NCI-H2196 treated with DMSO at 0.1 percent for 48 hours (cell line): ENCODE data around the gene MAPT.
A peak's percentile ranks its signal among the peaks of the same experiment; 100 is the strongest.
"Not testable (repeated sequence)": the region's sequence is repeated elsewhere in the genome, so short reads cannot be mapped to it uniquely, and the experiment has no call there.

ENCODE experiments used
- DNase-seq: peaks from one replicate; lab custom pipeline; 2025; ENCODE audit not compliant: unreplicated experiment; lab: John Stamatoyannopoulos, UW

Gene MAPT

DNA sequence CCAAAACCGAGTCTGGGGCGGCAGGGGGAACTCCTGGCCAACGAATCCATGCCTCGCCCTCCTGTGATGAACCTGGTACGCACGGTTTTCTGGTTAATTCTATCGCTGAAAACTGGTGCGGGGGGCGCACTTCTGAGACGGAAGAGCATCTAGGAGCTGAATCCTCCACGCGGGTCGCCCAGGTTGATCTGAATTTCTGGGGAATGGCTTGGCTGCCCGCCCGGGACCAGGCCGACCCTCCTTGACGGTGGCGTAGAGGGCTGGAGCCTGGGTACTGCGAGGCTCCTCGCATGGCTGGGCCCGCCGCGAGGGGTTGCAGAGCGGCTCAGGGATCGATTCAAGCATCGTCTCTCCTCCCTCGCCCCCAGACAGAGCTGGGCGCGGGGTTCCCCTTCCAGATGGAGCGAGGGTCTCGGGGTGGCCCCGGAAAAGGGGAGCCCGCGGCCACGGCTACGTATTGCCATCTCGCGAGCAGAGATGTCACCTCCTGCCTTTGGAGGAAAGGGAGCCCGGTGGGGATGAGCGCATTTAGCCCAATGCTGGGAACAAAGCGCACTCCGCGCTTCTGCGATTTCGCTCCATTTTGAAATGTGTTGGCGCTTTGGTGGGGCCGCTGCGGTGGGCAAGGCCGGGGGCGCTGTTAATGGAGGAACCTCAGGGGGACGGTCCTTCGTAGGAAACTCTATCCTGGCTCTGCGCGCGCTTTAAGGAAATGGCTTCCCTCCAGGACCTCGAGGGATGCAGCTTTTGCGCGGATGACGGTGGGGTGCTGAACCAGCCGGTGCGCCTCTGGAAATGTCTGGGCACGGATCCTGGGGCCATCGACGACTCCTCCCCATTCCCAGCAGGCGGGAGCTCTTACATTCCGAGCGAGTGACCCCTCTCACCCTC lies 2.7 kb downstream of the MAPT start:
- no peak for DNase-seq

- no peak for DNase-seq
Measured at GRCh38 chr17:45900136-45900535, 5.8 kb downstream of the MAPT start.

GRCh38 chr17:45900723-45901415 lies 6.5 kb downstream of the MAPT start:
- no peak for DNase-seq

DNA sequence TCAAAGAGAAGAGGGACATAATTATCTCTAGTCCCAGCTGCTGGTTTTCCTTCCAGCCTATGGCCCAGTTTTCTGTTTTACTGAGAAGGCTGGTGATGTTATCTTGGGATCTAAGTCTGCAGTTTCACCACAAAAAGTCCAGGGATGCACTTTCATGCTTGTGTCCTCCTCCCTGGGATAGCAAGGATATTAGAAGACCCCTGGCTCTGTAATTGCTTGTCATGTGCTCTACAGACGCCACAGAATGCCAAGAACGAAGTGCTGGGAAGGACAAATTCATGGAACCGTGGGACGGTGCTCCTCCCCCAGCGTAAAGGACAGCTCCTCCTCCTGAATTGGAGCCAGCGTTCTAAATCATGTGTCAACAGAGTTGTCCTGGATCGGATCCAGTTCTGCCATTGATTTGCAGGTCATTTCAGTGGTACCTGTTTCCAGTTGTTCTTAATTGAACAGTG lies 8.6 kb downstream of the MAPT start:
- peak; percentile 83 for DNase-seq

GRCh38 chr17:45904866-45905265 lies 10.5 kb downstream of the MAPT start:
- DNase-seq: no peak

- no peak for DNase-seq
Measured at GRCh38 chr17:45905814-45906213, 11.5 kb downstream of the MAPT start.

- DNase-seq: no peak
Measured at GRCh38 chr17:45906237-45906636, 11.9 kb downstream of the MAPT start.

DNA sequence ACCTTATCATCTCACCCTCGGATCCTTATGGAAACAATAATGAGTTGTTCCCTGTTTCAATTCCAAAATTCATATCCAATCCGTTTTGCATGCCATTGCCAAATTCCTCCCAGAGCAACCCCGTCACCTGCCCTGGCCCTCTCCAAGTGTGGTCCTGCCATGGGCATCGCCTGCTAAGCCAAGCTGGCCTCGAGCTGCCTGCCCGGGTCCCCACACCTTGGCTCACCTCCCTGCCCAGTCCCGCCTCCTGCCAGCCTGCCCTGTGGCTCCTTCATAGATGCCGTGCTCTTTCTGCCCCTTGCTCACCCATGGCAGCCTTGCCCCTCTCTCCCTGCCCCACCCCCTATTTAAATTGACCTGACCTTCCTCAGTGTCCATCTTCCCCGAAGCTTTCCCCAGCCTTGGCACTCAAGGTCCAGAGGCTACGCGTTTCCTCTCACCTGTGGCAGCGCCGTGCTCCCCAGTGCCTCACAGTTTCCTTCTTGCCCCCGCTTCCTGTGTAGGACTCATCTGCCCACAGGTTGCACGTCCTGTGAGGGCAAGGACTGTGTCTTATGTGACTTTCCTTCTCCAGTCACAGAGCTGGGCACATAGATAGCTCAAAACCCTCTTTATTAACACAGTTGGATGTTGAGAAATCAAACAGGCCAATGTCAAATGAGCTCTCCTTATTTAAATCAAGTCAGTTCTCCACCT lies 12.7 kb downstream of the MAPT start:
- no peak for DNase-seq

DNA sequence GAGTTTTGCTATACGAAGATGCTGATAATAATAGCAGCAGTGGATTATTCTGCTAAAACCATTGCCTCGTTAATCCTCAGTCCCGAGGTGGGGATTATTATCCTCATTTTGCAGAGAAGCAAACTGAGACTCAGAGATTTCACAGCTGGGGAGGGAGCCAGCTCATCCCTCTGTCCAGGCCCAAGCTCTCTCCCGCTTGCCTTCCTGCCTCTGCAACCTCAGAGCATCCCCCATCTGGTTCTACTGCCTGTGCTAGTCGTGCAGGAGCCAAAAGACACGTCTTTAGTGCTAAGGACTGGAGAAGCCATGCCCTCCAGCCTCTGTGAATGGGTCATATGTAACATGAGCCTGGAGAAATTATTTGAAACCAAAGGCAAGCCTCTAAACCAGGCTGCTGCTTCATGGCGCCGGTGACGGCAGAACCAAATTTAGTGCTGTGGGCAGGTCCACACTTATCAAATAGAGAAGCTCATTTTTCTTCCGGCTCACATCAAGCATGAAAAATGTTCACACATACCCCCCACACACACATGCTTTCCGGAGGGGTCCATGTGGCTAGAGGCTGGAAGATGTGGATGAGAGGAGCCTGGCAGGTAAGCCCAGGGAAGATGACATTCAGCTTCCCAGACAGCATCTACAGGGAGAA lies 13.5 kb downstream of the MAPT start:
- no peak for DNase-seq

- no peak for DNase-seq
Measured at GRCh38 chr17:45908460-45908859, 14.1 kb downstream of the MAPT start.

GRCh38 chr17:45908935-45909334 lies 14.6 kb downstream of the MAPT start:
- DNase-seq: no peak

DNA sequence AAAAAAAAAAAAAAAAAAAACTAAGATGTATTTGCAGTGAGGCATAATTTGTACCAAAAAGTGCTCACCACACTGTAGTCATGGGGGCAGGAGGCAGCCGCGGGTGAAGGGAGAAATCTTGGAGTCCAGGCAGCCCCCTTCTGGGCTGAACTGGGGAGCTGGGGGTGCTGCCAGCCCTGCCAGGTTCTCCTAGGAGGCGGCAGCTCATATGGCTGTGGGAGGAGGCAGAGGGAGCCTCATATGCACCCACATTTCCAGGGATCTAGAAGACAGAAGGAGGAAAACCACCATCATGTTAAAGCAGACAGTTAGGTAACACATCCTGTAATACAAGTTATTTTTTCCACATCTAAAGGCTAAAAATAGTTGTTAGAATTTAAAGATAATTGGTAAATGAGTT lies 16.3 kb downstream of the MAPT start:
- no peak for DNase-seq

- no peak for DNase-seq
Measured at GRCh38 chr17:45912319-45912718, 18.0 kb downstream of the MAPT start.

DNA sequence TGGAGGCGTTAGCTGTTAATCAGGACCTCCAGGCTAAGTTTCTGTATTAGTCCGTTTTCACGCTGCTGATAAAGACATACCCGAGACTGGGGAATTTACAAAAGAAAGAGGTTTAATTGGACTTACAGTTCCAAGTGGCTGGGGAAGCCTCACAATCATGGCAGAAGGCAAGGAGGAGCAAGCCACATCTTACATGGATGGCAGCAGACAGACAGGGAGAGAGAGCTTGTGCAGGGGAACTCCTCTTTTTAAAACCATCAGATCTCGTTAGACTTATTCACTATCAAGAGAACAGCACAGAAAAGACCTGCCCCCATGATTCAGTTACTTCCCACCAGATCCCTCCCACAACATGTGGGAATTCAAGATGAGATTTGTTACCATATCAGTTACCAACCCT lies 18.7 kb downstream of the MAPT start:
- DNase-seq: not testable (repeated sequence)

GRCh38 chr17:45914047-45914717 lies 19.8 kb downstream of the MAPT start:
- DNase-seq: no peak

GRCh38 chr17:45915263-45915662 lies 20.9 kb downstream of the MAPT start:
- DNase-seq: no peak

DNA sequence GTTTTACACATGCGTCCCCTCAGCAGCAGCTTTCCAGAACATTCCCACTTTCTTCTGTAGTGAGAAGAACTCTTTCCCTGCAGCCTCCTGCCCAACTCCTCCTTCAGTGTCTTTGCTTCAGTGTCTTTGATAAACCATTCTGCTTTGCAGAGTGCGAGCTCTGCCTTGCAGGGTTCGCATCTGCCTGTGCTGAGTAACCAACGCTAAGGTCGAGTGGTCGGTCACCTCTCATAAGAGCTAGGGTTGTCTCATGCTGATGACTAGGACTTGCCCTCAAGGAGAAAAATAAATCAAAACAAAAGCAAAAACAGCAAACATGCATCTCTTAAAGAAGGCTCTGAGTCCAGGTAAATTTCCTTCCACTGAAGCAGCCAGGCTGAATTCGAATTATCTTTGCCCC lies 22.7 kb downstream of the MAPT start:
- no peak for DNase-seq

DNA sequence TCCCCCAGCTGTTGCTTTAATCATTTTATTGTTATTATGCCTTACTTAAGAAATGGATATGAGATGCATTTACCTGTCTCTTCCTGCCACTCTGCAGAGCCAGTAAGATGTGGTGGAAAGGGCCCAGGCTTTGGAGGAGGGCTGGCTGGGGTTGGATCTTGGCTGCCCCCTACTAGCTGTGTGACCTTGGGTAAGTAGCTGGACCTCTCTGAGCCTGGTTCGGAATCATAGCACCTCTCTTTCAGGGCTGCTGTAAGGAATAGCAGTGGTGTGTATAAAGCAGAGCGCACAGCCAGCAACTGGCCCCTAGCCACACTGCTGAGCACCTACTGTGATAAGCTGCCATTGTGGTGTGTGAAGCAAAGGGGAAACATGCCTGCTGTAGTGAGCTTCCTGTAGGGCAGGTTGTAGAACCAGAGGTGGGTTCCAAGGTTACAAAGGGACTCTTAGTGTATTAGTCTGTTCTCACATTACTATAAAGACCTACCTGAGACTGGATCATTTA lies 23.9 kb downstream of the MAPT start:
- DNase-seq: no peak

GRCh38 chr17:45919136-45919535 lies 24.8 kb downstream of the MAPT start:
- DNase-seq: no peak

DNA sequence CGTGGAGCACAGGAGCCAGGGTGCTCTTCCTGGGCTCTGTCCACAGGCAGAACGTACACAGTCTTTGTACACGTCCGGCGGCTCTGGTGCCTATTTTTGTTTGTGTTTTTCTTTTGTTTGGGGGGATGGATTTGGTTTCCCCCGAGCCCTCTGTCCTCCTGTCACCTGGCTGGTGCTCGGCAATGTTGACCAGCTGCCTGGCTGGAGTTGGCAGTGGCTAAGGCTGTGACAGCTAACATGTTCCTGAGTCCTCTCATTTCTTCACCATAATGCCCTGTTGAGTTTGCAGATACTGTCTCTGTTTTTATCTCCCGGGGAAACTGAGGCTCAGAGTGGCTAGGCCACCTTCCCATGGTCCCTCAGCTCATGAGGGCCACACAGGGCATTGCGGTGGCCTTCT lies 25.7 kb downstream of the MAPT start:
- no peak for DNase-seq
